OCI-LY7 (cell line): ENCODE measurements around the gene NTPCR.

Source experiments
- EZH2phosphoT487 ChIP-seq: fragments of 200-600 bp; sonication (generic); IDR thresholded peaks from 2 replicates; pipeline ENCODE4 v1.6.1; 2018; ENCODE audit warnings: low read depth, borderline replicate concordance, mild to moderate bottlenecking, mixed run types, antibody characterized with exemption, low read length, moderate library complexity, mixed read lengths
- TF ChIP-seq, protein P1 (sequence below): fragments of 200-600 bp; sonication (generic); conservative IDR thresholded peaks from 2 replicates; pipeline ENCODE4 v1.5.1; 2014; ENCODE audit warnings: mild to moderate bottlenecking, antibody characterized with exemption, low read length, moderate library complexity, mixed read lengths

DNA sequence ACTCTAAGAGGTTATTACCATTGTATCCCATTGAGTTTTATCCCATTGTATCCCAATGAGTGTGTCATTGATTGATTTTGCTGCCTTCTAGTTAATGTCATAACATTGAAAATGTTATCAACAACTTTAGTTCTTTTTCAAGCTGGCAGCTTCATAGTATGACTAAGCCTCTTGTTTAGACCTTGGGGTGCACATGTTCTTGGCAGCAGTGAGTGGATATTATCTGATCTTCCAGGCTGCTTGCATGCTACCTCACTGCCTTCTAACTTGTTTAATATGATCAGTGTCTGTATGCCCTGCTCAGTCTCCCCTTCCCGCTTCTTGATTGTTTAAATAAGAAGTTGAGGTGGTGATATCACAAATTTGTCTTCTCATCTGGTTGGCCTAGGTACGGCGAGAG lies 24.6 kb downstream of the NTPCR start:
- TF ChIP-seq, protein P1, sequence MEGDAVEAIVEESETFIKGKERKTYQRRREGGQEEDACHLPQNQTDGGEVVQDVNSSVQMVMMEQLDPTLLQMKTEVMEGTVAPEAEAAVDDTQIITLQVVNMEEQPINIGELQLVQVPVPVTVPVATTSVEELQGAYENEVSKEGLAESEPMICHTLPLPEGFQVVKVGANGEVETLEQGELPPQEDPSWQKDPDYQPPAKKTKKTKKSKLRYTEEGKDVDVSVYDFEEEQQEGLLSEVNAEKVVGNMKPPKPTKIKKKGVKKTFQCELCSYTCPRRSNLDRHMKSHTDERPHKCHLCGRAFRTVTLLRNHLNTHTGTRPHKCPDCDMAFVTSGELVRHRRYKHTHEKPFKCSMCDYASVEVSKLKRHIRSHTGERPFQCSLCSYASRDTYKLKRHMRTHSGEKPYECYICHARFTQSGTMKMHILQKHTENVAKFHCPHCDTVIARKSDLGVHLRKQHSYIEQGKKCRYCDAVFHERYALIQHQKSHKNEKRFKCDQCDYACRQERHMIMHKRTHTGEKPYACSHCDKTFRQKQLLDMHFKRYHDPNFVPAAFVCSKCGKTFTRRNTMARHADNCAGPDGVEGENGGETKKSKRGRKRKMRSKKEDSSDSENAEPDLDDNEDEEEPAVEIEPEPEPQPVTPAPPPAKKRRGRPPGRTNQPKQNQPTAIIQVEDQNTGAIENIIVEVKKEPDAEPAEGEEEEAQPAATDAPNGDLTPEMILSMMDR: no peak
- TF ChIP-seq EZH2phosphoT487: no peak
